ENCODE data around the gene FREY1. TPM values are rescaled to one million over a fixed set of nuclear protein-coding genes. Genes with fewer than 3 reads are reported as not detected.

Gene FREY1
- total and polyA plus RNA-seq, 4 donors, result 0.15 to 0.67 (median 0.39) TPM

- Histone ChIP-seq H3K4me3 (no peak overlapping the region), H3K27ac (ENCODE audit: low read depth in 1 of 2, low read length in 1 of 2) (no peak overlapping the region), H3K27me3 (ENCODE audit: control insufficient read depth in 3 of 3, insufficient read depth in 3 of 3, low read length in 2 of 3) (no peaks in the 10 kb centered on the region), H3K36me3 (ENCODE audit: control insufficient read depth in 4 of 4, insufficient read depth in 4 of 4, low read length in 4 of 4) (peaks cover 0 to 9% (median 3%) of the 10 kb centered on the region in 4 donors), H3K9ac (ENCODE audit: insufficient read depth in 1 of 2, low read length in 2 of 2) (no peak overlapping the region), H3K9me3 (ENCODE audit: control insufficient read depth in 4 of 4, insufficient read depth in 3 of 4, low read length in 3 of 4) (no peaks in the 10 kb centered on the region), H3K4me1 (ENCODE audit: control insufficient read depth in 5 of 5, insufficient read depth in 5 of 5, low read length in 5 of 5) (peaks cover 0 to 27% (median 6%) of the 10 kb centered on the region in 5 donors)
- DNase-seq (no peak), ATAC-seq (ENCODE audit: insufficient read depth, low FRiP score) (no peak)
- WGBS, 2 donors, result 85 to 86% methylated on average over 15 of the region's 15 CpGs
- no peak for TF ChIP-seq CTCF (IDR thresholded peaks at IDR 0.05; ENCODE audit: control extremely low read depth, extremely low read depth)
These were observed 2.7 kb downstream of the FREY1 start for GRCh38 chr11:45904309-45904915.

GRCh38 chr11:45902452-45903380, 4.4 kb downstream of the FREY1 start:
- DNase-seq (peak; percentile 27 to 49 (median 30)), ATAC-seq (ENCODE audit: insufficient read depth, low FRiP score) (no peak)
- Histone ChIP-seq H3K36me3 (ENCODE audit: control insufficient read depth in 4 of 4, insufficient read depth in 4 of 4, low read length in 4 of 4) (peaks cover 0 to 6% (median 1%) of the 10 kb centered on the region in 4 donors), H3K9me3 (ENCODE audit: control insufficient read depth in 4 of 4, insufficient read depth in 3 of 4, low read length in 3 of 4) (no peaks in the 10 kb centered on the region), H3K27me3 (ENCODE audit: control insufficient read depth in 3 of 3, insufficient read depth in 3 of 3, low read length in 2 of 3) (peaks cover 0 to 2% (median 0%) of the 10 kb centered on the region in 3 donors), H3K9ac (ENCODE audit: insufficient read depth in 1 of 2, low read length in 2 of 2) (no peak overlapping the region), H3K4me3 (no peak overlapping the region), H3K27ac (ENCODE audit: low read depth in 1 of 2, low read length in 1 of 2) (no peak overlapping the region), H3K4me1 (ENCODE audit: control insufficient read depth in 5 of 5, insufficient read depth in 5 of 5, low read length in 5 of 5) (peaks cover 4 to 25% (median 10%) of the 10 kb centered on the region in 5 donors)
- no peak for TF ChIP-seq CTCF (IDR thresholded peaks at IDR 0.05; ENCODE audit: control extremely low read depth, extremely low read depth)
- 91 to 92% methylated on average over 56 of the region's 56 CpGs for WGBS, 2 donors

- Histone ChIP-seq H3K27me3 (ENCODE audit: control insufficient read depth in 3 of 3, insufficient read depth in 3 of 3, low read length in 2 of 3) (peaks cover 0 to 2% (median 0%) of the 10 kb centered on the region in 3 donors), H3K4me1 (ENCODE audit: control insufficient read depth in 5 of 5, insufficient read depth in 5 of 5, low read length in 5 of 5) (peaks cover 4 to 27% (median 10%) of the 10 kb centered on the region in 5 donors), H3K36me3 (ENCODE audit: control insufficient read depth in 4 of 4, insufficient read depth in 4 of 4, low read length in 4 of 4) (peaks cover 0 to 6% (median 1%) of the 10 kb centered on the region in 4 donors), H3K27ac (ENCODE audit: low read depth in 1 of 2, low read length in 1 of 2) (no peak overlapping the region), H3K9ac (ENCODE audit: insufficient read depth in 1 of 2, low read length in 2 of 2) (no peak overlapping the region), H3K4me3 (no peak overlapping the region), H3K9me3 (ENCODE audit: control insufficient read depth in 4 of 4, insufficient read depth in 3 of 4, low read length in 3 of 4) (no peaks in the 10 kb centered on the region)
- WGBS, 2 donors, result 84 to 85% methylated on average over 6 of the region's 6 CpGs
- TF ChIP-seq CTCF (IDR thresholded peaks at IDR 0.05; ENCODE audit: control extremely low read depth, extremely low read depth), result no peak
- ATAC-seq (ENCODE audit: insufficient read depth, low FRiP score) (no peak), DNase-seq (no peak)
These were observed 5.4 kb downstream of the FREY1 start for GRCh38 chr11:45901626-45902025.

Measured in lung (tissue), 12 donors.